Lower leg skin (tissue), 4 donors: Measurements from ENCODE around the gene F2RL1. TPM values are rescaled to one million over a fixed set of nuclear protein-coding genes. Genes with fewer than 3 reads are reported as not detected.
"Not testable (repeated sequence)": the region's sequence is repeated elsewhere in the genome, so short reads cannot be mapped to it uniquely, and the experiment has no call there.

Source experiments
- DNase-seq, 2 donors: peaks; one replicate each; pipeline ENCODE4 v3.0.0-alpha.2; 2019; ENCODE audit warnings: low spot score in 2 of 2
- H3K4me3 ChIP-seq: fragments of 200-600 bp; sonication (generic); 2 replicates; pipeline ENCODE4 v1.5.1; 2017; ENCODE audit warnings: mild to moderate bottlenecking, low read depth; ENCODE audit not compliant: poor library complexity, severe bottlenecking
- POLR2A ChIP-seq, 2 donors: fragments of 450-650 bp; IDR thresholded peaks; one replicate each; pipeline ENCODE4 v1.6.1; 2016 to 2017; ENCODE audit warnings: antibody characterized with exemption in 2 of 2, mild to moderate bottlenecking in 1 of 2, moderate library complexity in 1 of 2
- WGBS, 2 donors: methylation state at CpG; one replicate each; pipeline ENCODE4 v1.1.5; 2018; 5-methylcytosine and 5-hydroxymethylcytosine counted together
- intact Hi-C: fragments of 100-400 bp; cut with DNase I; formaldehyde crosslinking; loops from one replicate; pipeline ENCODE4 v1.15.0; 2023; ENCODE audit warnings: low total_unique reads
- total RNA-seq, 4 donors: library from RNA; depleted of rRNA; stranded (reverse); fragments of >200 nt; gene quantifications; one replicate each; pipeline ENCODE4 v1.1.0, GENCODE V29; 2016
- TF ChIP-seq, protein P1 (sequence below), 3 donors: fragments of 450-650 bp; IDR thresholded peaks; one replicate each; pipeline ENCODE4 v1.5.1; 2016; ENCODE audit warnings: antibody characterized with exemption in 3 of 3, mild to moderate bottlenecking in 3 of 3, moderate library complexity in 2 of 3

The F2RL1 gene
- total RNA-seq, 4 donors from 2014 or later, result 58.1 to 87.1 (median 66.3) TPM

DNA sequence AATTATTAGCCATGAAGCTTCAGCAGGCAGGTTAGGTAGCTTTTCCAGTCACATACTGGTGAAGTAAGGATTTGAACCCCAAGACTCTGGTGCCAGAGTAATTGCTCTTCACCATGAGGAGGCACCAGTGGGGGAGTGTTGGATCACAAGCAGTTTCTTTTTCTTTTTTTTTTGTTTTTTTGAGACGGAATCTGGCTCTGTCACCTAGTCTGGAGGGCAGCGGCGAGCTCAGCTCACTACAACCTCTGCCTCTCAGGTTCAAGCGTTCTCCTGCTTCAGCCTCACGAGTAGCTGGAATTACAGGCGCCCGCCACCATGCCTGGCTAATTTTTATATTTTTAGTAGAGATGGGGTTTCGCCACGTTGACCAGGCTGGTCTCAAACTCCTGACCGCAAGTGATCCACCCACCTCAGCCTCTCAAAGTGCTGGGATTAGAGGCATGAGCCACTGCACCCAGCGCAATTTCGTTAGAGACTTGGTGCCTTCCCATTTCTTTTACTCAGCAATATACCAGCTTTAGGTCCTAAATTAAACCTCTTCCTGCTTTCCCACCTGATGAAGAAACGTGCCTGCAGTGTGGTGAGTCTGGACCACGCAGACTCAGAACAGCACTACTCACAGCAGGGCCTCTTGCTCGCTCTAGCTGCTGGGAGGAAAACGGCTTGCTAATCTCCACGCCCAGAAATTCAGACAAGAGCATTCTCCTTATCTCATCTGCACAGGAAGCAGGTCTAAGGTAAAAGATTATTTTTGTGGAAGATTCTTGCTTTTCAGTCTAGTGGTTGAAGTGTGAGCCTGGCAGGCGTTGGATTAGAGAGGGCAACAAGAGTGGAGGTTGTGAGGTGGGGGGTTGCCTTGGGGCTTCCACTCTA, 30.8 kb downstream of the F2RL1 start, which contains the start of gene S100Z:
S100Z (plus strand) TSS at position 596 of the 873 bp plus-strand sequence. CDS start 25,346 bp downstream, outside the sequence.
- intact Hi-C loops, result no loop called here
- 75 to 84% methylated on average over 18 of the region's 18 CpGs for WGBS, 2 donors
- TF ChIP-seq, protein P1, sequence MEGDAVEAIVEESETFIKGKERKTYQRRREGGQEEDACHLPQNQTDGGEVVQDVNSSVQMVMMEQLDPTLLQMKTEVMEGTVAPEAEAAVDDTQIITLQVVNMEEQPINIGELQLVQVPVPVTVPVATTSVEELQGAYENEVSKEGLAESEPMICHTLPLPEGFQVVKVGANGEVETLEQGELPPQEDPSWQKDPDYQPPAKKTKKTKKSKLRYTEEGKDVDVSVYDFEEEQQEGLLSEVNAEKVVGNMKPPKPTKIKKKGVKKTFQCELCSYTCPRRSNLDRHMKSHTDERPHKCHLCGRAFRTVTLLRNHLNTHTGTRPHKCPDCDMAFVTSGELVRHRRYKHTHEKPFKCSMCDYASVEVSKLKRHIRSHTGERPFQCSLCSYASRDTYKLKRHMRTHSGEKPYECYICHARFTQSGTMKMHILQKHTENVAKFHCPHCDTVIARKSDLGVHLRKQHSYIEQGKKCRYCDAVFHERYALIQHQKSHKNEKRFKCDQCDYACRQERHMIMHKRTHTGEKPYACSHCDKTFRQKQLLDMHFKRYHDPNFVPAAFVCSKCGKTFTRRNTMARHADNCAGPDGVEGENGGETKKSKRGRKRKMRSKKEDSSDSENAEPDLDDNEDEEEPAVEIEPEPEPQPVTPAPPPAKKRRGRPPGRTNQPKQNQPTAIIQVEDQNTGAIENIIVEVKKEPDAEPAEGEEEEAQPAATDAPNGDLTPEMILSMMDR (IDR thresholded peaks at IDR 0.05), result no peak
- TF ChIP-seq POLR2A (IDR thresholded peaks at IDR 0.05), result no peak
- DNase-seq, result peak in 1 of 2 donors; percentile 79
- H3K4me3 ChIP-seq, result no peak within 1 kb of the TSS

DNA sequence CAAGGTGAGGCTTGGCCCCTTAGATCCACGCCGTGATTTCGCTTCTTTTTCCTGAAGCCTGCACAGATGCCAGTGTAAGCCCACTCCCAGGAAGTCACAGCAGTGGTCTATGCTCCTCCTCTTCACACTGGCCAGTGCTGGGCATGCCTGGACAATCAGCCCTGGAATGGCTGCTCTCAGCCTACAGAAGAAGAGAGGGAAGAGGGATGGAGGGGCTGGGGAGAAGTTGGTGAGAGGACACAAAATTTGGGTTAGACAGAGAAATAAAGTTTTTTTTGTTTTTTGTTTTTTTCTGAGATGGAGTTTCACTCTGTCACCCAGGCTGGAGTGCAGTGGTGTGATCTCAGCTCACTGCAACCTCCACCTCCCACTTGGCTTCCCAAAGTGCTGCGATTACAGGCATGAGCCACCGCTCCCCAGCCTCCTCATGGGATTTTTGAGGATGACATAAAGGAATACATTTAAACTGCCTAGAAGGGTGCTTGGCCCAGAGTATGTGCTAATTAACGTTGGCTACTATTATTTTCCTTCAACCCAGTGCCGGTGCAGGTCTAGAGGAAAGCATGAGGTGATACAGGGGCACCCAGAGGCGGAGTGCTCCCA, 31.8 kb downstream of the F2RL1 start:
- WGBS, 2 donors, result 89 to 90% methylated on average over 8 of the region's 8 CpGs
- peak in 1 of 2 donors; percentile 39 for DNase-seq

DNA sequence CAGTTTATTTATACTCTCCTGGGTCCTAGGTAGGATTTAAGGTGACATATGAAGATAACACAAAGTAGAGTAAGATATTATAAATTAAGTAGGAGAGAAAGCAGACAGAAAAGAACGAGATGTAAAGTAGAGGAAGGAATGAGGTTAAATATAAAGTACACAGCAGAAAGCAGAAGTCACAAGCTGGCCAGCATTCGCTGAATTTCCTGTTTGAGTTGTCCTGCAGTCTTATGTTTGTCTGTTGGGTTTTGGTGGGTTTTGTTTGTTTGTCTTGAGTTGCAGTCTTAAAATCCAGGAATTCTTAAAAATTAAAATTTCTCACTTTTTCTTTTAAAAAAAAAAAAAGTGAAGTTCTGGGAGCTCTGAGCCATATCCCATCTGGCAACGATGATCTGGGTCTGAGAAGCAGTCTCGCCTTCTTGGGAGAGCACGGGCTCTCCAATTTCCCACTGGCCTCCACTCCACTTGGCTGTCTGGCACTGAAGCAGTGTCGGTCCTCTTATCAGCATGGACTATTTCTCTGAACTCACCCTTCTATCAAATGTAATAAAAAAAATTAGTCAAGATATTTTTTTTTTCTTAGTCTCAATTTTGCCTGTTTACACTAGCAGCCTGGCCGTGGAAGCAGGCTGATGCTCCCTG, 33.0 kb downstream of the F2RL1 start:
- no peak overlapping the region for H3K4me3 ChIP-seq
- peak in 1 of 2 donors; percentile 37 for DNase-seq
- TF ChIP-seq, protein P1 (IDR thresholded peaks at IDR 0.05), result no peak
- TF ChIP-seq POLR2A (IDR thresholded peaks at IDR 0.05), result no peak
- 63 to 68% methylated on average over 7 of the region's 7 CpGs for WGBS, 2 donors
- intact Hi-C loops, result no loop called here

More for the DNA sequence above, 31.8 kb downstream of the F2RL1 start:
- H3K4me3 ChIP-seq, result no peak overlapping the region
- TF ChIP-seq POLR2A (IDR thresholded peaks at IDR 0.05), result no peak
- TF ChIP-seq, protein P1 (IDR thresholded peaks at IDR 0.05), result no peak
- intact Hi-C loops, result no loop called here

DNA sequence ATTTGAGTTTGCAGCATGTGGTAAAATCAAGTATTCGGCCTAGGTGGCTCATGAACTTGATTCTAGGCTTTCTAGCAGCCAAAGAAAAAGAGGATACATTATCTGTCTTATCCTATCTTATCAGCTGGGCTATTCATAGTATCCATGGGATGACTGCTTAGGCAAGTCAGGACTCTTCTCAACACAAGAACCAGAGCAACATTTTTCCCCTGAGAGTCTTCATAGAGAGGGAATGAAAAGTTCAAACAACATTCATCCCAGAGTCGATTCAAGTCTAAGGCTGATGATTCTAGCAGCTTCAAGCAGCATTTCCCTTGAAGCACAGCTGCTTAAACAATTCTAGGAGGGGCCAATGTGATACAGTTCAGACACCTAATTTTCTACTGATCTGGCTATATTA, 33.9 kb downstream of the F2RL1 start:
- intact Hi-C loops, result no loop called here
- no peak overlapping the region for H3K4me3 ChIP-seq
- 35 to 36% methylated on average over 2 of the region's 2 CpGs for WGBS, 2 donors
- DNase-seq, result no peak
- no peak for TF ChIP-seq POLR2A (IDR thresholded peaks at IDR 0.05)
- TF ChIP-seq, protein P1 (IDR thresholded peaks at IDR 0.05), result no peak

DNA sequence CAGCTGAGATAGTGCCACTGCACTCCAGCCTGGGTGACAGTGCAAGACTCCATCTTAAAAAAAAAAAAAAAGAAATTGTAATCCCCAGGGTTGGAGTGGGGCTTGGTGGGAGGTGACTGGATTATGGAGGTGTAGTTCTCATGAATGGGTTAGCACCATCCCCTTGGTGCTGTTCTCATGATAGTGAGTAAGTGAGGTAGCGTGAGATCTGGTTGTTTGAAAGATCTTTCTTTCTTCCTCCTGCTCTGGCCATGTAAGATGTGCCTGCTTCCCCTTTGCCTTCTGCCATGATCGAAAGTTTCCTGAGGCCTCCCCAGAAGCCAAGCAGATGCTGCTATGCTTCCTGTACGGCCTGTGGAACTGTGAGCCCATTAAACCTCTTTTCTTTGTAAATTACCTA, 34.9 kb downstream of the F2RL1 start:
- H3K4me3 ChIP-seq, intact Hi-C loops, DNase-seq: not testable (repeated sequence)
- WGBS, 2 donors, result 85 to 91% methylated on average over 3 of the region's 3 CpGs

DNA sequence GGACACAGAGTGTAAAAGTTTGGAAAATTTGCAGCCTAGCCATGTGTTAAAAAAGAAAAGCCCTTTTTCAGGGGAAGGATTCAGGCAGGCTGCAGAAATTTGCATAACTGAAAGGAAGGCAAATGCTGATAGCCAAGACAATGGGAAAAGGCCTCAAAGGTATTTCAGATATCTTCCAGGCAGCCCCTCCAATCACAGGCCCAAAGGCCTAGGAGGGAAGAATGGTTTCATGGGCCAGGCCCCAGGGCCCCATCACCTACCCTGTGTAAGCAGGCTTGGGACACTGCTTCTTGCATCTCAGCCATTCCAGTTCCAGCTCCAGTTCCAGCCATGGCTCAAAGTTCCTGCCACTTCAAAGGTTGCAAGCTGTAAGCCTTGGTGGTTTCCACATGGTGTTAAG, 35.8 kb downstream of the F2RL1 start:
- TF ChIP-seq POLR2A (IDR thresholded peaks at IDR 0.05), result no peak
- TF ChIP-seq, protein P1 (IDR thresholded peaks at IDR 0.05), result no peak
- DNase-seq, result no peak
- intact Hi-C loops, result no loop called here
- no peak overlapping the region for H3K4me3 ChIP-seq

DNA sequence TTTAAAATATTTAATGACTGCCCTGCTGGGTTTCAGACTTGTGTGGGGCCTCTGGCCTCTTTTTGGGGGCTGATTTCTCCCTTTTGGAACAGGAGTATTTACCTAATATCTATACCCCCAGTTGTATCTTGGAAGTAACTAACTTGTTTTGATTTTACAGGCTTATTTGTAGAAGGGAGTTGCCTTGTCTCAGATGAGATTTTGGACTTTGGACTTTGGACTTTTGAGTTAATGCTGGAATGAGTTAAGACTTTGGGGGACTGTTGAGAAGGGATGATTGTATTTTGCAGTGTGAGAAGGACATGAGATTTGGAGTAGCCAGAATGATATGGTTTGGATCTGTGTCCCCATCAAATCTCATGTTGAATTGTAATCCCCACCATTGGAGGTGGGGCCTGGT, 36.7 kb downstream of the F2RL1 start:
- DNase-seq, H3K4me3 ChIP-seq, intact Hi-C loops: not testable (repeated sequence)
